Measurements from ENCODE around the gene NF2.
A peak's percentile ranks its signal among the peaks of the same experiment; 100 is the strongest.
"Not testable (repeated sequence)": the region's sequence is repeated elsewhere in the genome, so short reads cannot be mapped to it uniquely, and the experiment has no call there.

NF2 gene

GRCh38 chr22:29580200-29580810 is 23.1 kb upstream of the NF2 start:
- Mint-ChIP-seq H3K27ac (peak overlapping the region; percentile 97), H3K4me3 (peak overlapping the region; percentile 89 to 97), H3K9me3 (peaks cover 0 to 6% of the 10 kb centered on the region in 2 donors), H3K36me3 (peaks cover 3 to 7% of the 10 kb centered on the region in 2 donors), H3K4me1 (peaks cover 13 to 23% of the 10 kb centered on the region in 2 donors), H3K27me3 (no peaks in the 10 kb centered on the region)
- ATAC-seq (replicated peaks) = peak; percentile 30 to 61
- no peak for DNase-seq

GRCh38 chr22:29581799-29582198 is 21.6 kb upstream of the NF2 start:
- peaks cover 0 to 6% of the 10 kb centered on the region in 2 donors for H3K9me3 Mint-ChIP-seq
- H3K27me3 Mint-ChIP-seq = no peaks in the 10 kb centered on the region
- H3K4me3 Mint-ChIP-seq = peak overlapping the region; percentile 89 to 97
- peak overlapping the region; percentile 97 for H3K27ac Mint-ChIP-seq
- peaks cover 13 to 23% of the 10 kb centered on the region in 2 donors for H3K4me1 Mint-ChIP-seq
- H3K36me3 Mint-ChIP-seq = peaks cover 3 to 7% of the 10 kb centered on the region in 2 donors
- DNase-seq = no peak
- no peak for ATAC-seq (replicated peaks)

- no peak for DNase-seq
- H3K9me3 Mint-ChIP-seq = peaks cover 0 to 6% of the 10 kb centered on the region in 2 donors
- no peak overlapping the region for H3K27ac Mint-ChIP-seq
- H3K27me3 Mint-ChIP-seq = no peaks in the 10 kb centered on the region
- peaks cover under 1 to 4% of the 10 kb centered on the region in 2 donors for H3K36me3 Mint-ChIP-seq
- H3K4me3 Mint-ChIP-seq = no peak overlapping the region
- ATAC-seq (replicated peaks) = no peak
- peaks cover 11 to 20% of the 10 kb centered on the region in 2 donors for H3K4me1 Mint-ChIP-seq
These were observed 18.5 kb upstream of the NF2 start for GRCh38 chr22:29584975-29585374.

- not testable (repeated sequence) for H3K4me1 Mint-ChIP-seq; DNase-seq; H3K4me3 Mint-ChIP-seq; H3K9me3 Mint-ChIP-seq; H3K27me3 Mint-ChIP-seq; ATAC-seq (replicated peaks); H3K36me3 Mint-ChIP-seq; H3K27ac Mint-ChIP-seq
These were observed 17.2 kb upstream of the NF2 start for GRCh38 chr22:29586193-29586705.

GRCh38 chr22:29587938-29588699 is 15.3 kb upstream of the NF2 start:
- Mint-ChIP-seq H3K4me3 (no peak overlapping the region), H3K27me3 (no peaks in the 10 kb centered on the region)
- no peak for DNase-seq

GRCh38 chr22:29593923-29594322 is 9.5 kb upstream of the NF2 start:
- Mint-ChIP-seq H3K9me3 (peaks cover 0 to 2% of the 10 kb centered on the region in 2 donors), H3K36me3 (no peaks in the 10 kb centered on the region), H3K4me3 (no peak overlapping the region), H3K27ac (no peak overlapping the region), H3K27me3 (no peaks in the 10 kb centered on the region), H3K4me1 (peaks cover 0 to 5% of the 10 kb centered on the region in 2 donors)
- DNase-seq (no peak), ATAC-seq (replicated peaks) (no peak)

More at GRCh38 chr22:29587938-29588699, 15.3 kb upstream of the NF2 start:
- H3K4me1 Mint-ChIP-seq = no peaks in the 10 kb centered on the region
- no peaks in the 10 kb centered on the region for H3K9me3 Mint-ChIP-seq
- no peaks in the 10 kb centered on the region for H3K36me3 Mint-ChIP-seq
- peak in 1 of 2 donors; percentile 40 for ATAC-seq (replicated peaks)
- no peak overlapping the region for H3K27ac Mint-ChIP-seq

GRCh38 chr22:29594447-29594846 is 9.0 kb upstream of the NF2 start:
- H3K36me3 Mint-ChIP-seq; ATAC-seq (replicated peaks): not testable (repeated sequence)

GRCh38 chr22:29596408-29596807 is 7.0 kb upstream of the NF2 start:
- no peak overlapping the region for H3K27ac Mint-ChIP-seq
- no peaks in the 10 kb centered on the region for H3K27me3 Mint-ChIP-seq
- H3K9me3 Mint-ChIP-seq = peaks cover 0 to 2% of the 10 kb centered on the region in 2 donors
- no peak overlapping the region for H3K4me3 Mint-ChIP-seq
- no peaks in the 10 kb centered on the region for H3K36me3 Mint-ChIP-seq
- H3K4me1 Mint-ChIP-seq = peaks cover 0 to 5% of the 10 kb centered on the region in 2 donors
- ATAC-seq (replicated peaks) (no peak), DNase-seq (no peak)

More at GRCh38 chr22:29594447-29594846, 9.0 kb upstream of the NF2 start:
- H3K4me3 Mint-ChIP-seq, H3K4me1 Mint-ChIP-seq, DNase-seq, H3K27me3 Mint-ChIP-seq, H3K9me3 Mint-ChIP-seq: not testable (repeated sequence)
- H3K27ac Mint-ChIP-seq = peak overlapping the region; percentile 14

- DNase-seq; H3K9me3 Mint-ChIP-seq; H3K27ac Mint-ChIP-seq; ATAC-seq (replicated peaks); H3K36me3 Mint-ChIP-seq; H3K4me3 Mint-ChIP-seq; H3K4me1 Mint-ChIP-seq; H3K27me3 Mint-ChIP-seq: not testable (repeated sequence)
These were observed 5.4 kb upstream of the NF2 start for GRCh38 chr22:29597871-29598683.

GRCh38 chr22:29598684-29599020 is 4.8 kb upstream of the NF2 start:
- Mint-ChIP-seq H3K4me3 (no peak overlapping the region), H3K36me3 (no peaks in the 10 kb centered on the region), H3K27ac (no peak overlapping the region), H3K27me3 (no peaks in the 10 kb centered on the region), H3K9me3 (peaks cover 0 to 2% of the 10 kb centered on the region in 2 donors), H3K4me1 (peaks cover 2 to 5% of the 10 kb centered on the region in 2 donors)
- ATAC-seq (replicated peaks) (no peak), DNase-seq (no peak)

- H3K36me3 Mint-ChIP-seq = peaks cover 6 to 9% of the 10 kb centered on the region in 2 donors
- ATAC-seq (replicated peaks) = no peak
- no peaks in the 10 kb centered on the region for H3K27me3 Mint-ChIP-seq
- peak overlapping the region; percentile 88 to 95 for H3K4me3 Mint-ChIP-seq
- DNase-seq = no peak
- H3K9me3 Mint-ChIP-seq = no peaks in the 10 kb centered on the region
- H3K4me1 Mint-ChIP-seq = peaks cover 8 to 10% of the 10 kb centered on the region in 2 donors
- peak overlapping the region; percentile 92 for H3K27ac Mint-ChIP-seq
These were observed 585 bp downstream of the NF2 start for GRCh38 chr22:29604076-29604360.

GRCh38 chr22:29605527-29605850 is 2.1 kb downstream of the NF2 start:
- peaks cover 8 to 10% of the 10 kb centered on the region in 2 donors for H3K4me1 Mint-ChIP-seq
- H3K4me3 Mint-ChIP-seq = no peak overlapping the region
- no peaks in the 10 kb centered on the region for H3K9me3 Mint-ChIP-seq
- H3K27me3 Mint-ChIP-seq = no peaks in the 10 kb centered on the region
- H3K36me3 Mint-ChIP-seq = peaks cover 8 to 13% of the 10 kb centered on the region in 2 donors
- no peak overlapping the region for H3K27ac Mint-ChIP-seq
- DNase-seq (no peak), ATAC-seq (replicated peaks) (no peak)

GRCh38 chr22:29606320-29606719 is 2.9 kb downstream of the NF2 start:
- Mint-ChIP-seq H3K27ac (no peak overlapping the region), H3K4me3 (no peak overlapping the region), H3K27me3 (no peaks in the 10 kb centered on the region), H3K4me1 (peaks cover 8 to 10% of the 10 kb centered on the region in 2 donors), H3K36me3 (peaks cover 12 to 13% of the 10 kb centered on the region in 2 donors), H3K9me3 (no peaks in the 10 kb centered on the region)
- ATAC-seq (replicated peaks) = no peak
- DNase-seq = no peak

GRCh38 chr22:29607426-29607825 is 4.0 kb downstream of the NF2 start:
- Mint-ChIP-seq H3K27ac (no peak overlapping the region), H3K4me1 (peaks cover 8 to 10% of the 10 kb centered on the region in 2 donors), H3K36me3 (peaks cover 14 to 15% of the 10 kb centered on the region in 2 donors), H3K9me3 (no peaks in the 10 kb centered on the region), H3K4me3 (no peak overlapping the region), H3K27me3 (no peaks in the 10 kb centered on the region)
- ATAC-seq (replicated peaks) (no peak), DNase-seq (no peak)
